NCI-H526 (cell line): ENCODE results near the gene SOCS3.
"Not testable (repeated sequence)": the region's sequence is repeated elsewhere in the genome, so short reads cannot be mapped to it uniquely, and the experiment has no call there.

Experiments
- DNase-seq, 2 experiments: peaks; one replicate each; lab custom pipeline; 2025; lab: John Stamatoyannopoulos, UW

The SOCS3 gene

GRCh38 chr17:78348055-78348770 lies 11.7 kb downstream of the SOCS3 start:
- DNase-seq = no peak

GRCh38 chr17:78347453-78347852 lies 12.4 kb downstream of the SOCS3 start:
- DNase-seq = no peak

GRCh38 chr17:78346605-78347250 lies 13.1 kb downstream of the SOCS3 start:
- no peak for DNase-seq

GRCh38 chr17:78345791-78346494 lies 13.9 kb downstream of the SOCS3 start:
- no peak for DNase-seq

GRCh38 chr17:78345172-78345571 lies 14.7 kb downstream of the SOCS3 start:
- no peak for DNase-seq

- DNase-seq = no peak
Observed at GRCh38 chr17:78344666-78345065, 15.2 kb downstream of the SOCS3 start.

GRCh38 chr17:78343543-78344201 lies 16.2 kb downstream of the SOCS3 start:
- DNase-seq = no peak

GRCh38 chr17:78343187-78343542 lies 16.7 kb downstream of the SOCS3 start:
- no peak for DNase-seq

- no peak for DNase-seq
Observed at GRCh38 chr17:78342449-78343186, 17.3 kb downstream of the SOCS3 start.

- peak in 1 of 2 experiments; percentile 52 for DNase-seq
Observed at GRCh38 chr17:78341559-78342448, 18.1 kb downstream of the SOCS3 start.

- no peak for DNase-seq
Observed at GRCh38 chr17:78340183-78340955, 19.5 kb downstream of the SOCS3 start.

GRCh38 chr17:78338486-78339259 lies 21.2 kb downstream of the SOCS3 start:
- no peak for DNase-seq

GRCh38 chr17:78337244-78338109 lies 22.4 kb downstream of the SOCS3 start:
- DNase-seq = no peak

- DNase-seq = no peak
Observed at GRCh38 chr17:78335209-78335608, 24.7 kb downstream of the SOCS3 start.

- DNase-seq = no peak
Observed at GRCh38 chr17:78332991-78333390, 26.9 kb downstream of the SOCS3 start.

- DNase-seq = not testable (repeated sequence)
Observed at GRCh38 chr17:78331355-78331754, 28.5 kb downstream of the SOCS3 start.

GRCh38 chr17:78330570-78331224 lies 29.2 kb downstream of the SOCS3 start:
- no peak for DNase-seq
